Activated T-cell treated with anti-CD3 and anti-CD28 coated beads, Interleukin-2, amount 50 U/mL, for 72 hours (primary cell): ENCODE measurements around the gene PRKCH. TPM values are rescaled to one million over a fixed set of nuclear protein-coding genes. Genes with fewer than 3 reads are reported as not detected.

Experiments
- ATAC-seq, 2 donors: fragments of 150-1000 bp; cut with Tn5 transposase; replicated peaks in 1 of 2; 2 replicates each; pipeline ENCODE4 v1.10.0; 2021; ENCODE audit warnings: moderate library complexity in 2 of 2, mild to moderate bottlenecking in 1 of 2
- DNase-seq, 2 donors: peaks; one replicate each; pipeline ENCODE4 v3.0.0; 2021 to 2022; ENCODE audit warnings: mixed read lengths in 1 of 2
- H3K27ac Mint-ChIP-seq: one replicate; pipeline ENCODE4 v1.8.0; 2022; ENCODE audit warnings: mild to moderate bottlenecking, moderate library complexity, mixed read lengths
- H3K27me3 Mint-ChIP-seq: one replicate; pipeline ENCODE4 v1.8.0; 2022; ENCODE audit warnings: low read depth, mixed read lengths
- H3K36me3 Mint-ChIP-seq, 2 donors: one replicate each; pipeline ENCODE4 v1.8.0; 2022; ENCODE audit warnings: mixed read lengths in 2 of 2, mild to moderate bottlenecking in 1 of 2; ENCODE audit not compliant: insufficient read depth in 2 of 2
- H3K4me1 Mint-ChIP-seq: one replicate; pipeline ENCODE4 v1.8.0; 2022; ENCODE audit warnings: low read depth, mixed read lengths
- H3K4me3 Mint-ChIP-seq, 2 donors: one replicate each; pipeline ENCODE4 v1.8.0; 2022; ENCODE audit warnings: mild to moderate bottlenecking in 2 of 2, mixed read lengths in 2 of 2, moderate library complexity in 2 of 2
- H3K9me3 Mint-ChIP-seq, 2 donors: one replicate each; pipeline ENCODE4 v1.8.0; 2022; ENCODE audit warnings: mixed read lengths in 2 of 2
- total RNA-seq, 2 donors: library from RNA; stranded (reverse); gene quantifications; one replicate each; pipeline ENCODE4 v1.2.3, GENCODE V29; 2022

The PRKCH gene
- total RNA-seq, 2 donors from 2014 or later, result 127 to 143 TPM

DNA sequence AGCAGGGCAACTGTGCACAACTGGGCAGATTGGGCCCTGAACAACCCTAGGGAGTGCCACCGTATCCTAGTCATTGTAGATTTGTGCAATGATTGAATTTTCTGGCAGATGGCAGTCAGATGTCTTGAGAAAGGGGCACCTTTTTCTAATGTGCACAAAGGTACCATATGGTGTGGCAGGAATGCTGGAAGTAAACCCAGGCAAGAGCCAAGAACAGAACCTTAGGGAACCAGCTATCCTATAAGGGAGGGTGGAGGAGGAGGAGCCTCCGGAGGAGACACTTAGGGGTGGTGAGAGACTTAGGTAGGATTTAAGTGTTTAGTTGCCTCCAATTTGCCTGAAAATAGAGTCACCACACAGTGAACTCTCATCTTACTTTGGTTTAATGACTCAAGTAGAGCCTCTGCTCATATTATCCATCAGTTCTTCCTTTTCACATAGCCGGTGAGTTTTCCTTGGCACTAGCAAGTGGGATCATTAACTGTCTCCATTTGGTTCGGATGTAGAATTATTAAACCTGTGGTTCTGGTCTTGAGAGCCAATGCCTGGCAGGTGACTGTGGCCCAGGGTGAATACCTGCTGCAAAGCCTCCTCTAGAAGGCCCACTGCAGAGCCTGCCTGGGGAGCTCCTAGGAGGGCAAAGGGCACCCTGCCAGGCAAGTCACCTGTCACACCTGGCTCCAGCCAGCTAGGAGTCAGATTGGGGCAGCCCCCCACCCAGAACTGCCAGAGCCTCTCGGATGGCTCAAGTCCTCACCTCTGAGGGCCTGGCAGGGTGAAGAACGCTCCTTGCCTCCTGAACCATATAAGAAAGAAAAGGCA, 189.6 kb downstream of the PRKCH start:
- Mint-ChIP-seq H3K27me3 (no peaks in the 10 kb centered on the region), H3K4me3 (peak overlapping the region; percentile 48 to 73), H3K27ac (peak overlapping the region; percentile 94), H3K9me3 (no peaks in the 10 kb centered on the region), H3K36me3 (peaks cover 19 to 46% of the 10 kb centered on the region in 2 donors), H3K4me1 (peaks cover 99% of the 10 kb centered on the region)
- ATAC-seq (peak; percentile 46 to 54), DNase-seq (peak in 1 of 2 donors; percentile 38)

- H3K36me3 Mint-ChIP-seq, result peaks cover 17 to 45% of the 10 kb centered on the region in 2 donors
- no peaks in the 10 kb centered on the region for H3K27me3 Mint-ChIP-seq
- H3K4me3 Mint-ChIP-seq, result peak overlapping the region; percentile 48 to 73
Measured at GRCh38 chr14:61511558-61511948, 190.2 kb downstream of the PRKCH start.

DNA sequence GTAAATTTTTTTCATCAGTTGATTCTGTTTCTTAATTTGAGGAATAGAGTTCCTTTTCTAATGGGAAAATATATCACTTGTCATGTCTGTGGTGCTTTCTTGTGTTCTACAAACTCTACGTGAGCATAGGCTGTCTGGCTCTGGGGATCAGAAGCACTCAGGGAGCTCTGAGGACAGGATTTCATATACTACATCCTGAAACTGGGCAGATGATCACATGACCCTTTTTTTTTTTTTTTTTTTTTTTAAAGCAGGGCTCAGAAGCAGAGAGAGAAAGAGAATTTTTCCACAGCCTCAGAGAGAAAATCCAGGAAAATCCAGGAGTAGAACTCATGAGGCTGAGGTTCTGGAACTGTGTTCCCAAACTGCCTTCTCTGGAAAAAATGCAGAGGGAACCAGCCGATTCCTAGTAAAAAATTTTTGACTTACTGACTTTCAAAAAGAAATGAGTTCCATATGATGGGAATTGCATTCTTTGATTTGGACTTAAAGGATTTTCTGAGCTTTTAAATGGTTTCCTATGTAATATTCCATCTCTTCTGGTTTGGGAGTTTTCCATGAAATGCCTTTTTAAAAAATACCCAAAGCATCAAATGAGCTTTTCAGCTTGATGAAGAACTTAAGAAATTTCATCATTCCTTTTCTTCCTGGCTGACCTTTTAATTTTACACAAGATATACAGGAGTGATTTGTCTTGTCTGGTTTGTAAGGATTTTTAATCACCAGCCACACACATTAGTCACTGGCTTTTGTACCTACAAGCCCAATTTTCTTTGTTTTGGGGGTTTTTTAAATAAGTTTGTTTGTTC, 190.9 kb downstream of the PRKCH start:
- Mint-ChIP-seq H3K27me3 (no peaks in the 10 kb centered on the region), H3K4me3 (peak overlapping the region; percentile 48 to 73), H3K36me3 (peaks cover 15 to 38% of the 10 kb centered on the region in 2 donors), H3K9me3 (no peaks in the 10 kb centered on the region), H3K27ac (peak overlapping the region; percentile 94), H3K4me1 (peaks cover 99% of the 10 kb centered on the region)
- DNase-seq (no peak), ATAC-seq (peak; percentile 41 to 44)

More at GRCh38 chr14:61511558-61511948, 190.2 kb downstream of the PRKCH start:
- peaks cover 99% of the 10 kb centered on the region for H3K4me1 Mint-ChIP-seq
- peak; percentile 79 to 80 for ATAC-seq
- H3K9me3 Mint-ChIP-seq, result no peaks in the 10 kb centered on the region
- peak overlapping the region; percentile 94 for H3K27ac Mint-ChIP-seq
- DNase-seq, result peak; percentile 75 to 82

GRCh38 chr14:61513986-61514830, 192.8 kb downstream of the PRKCH start:
- Mint-ChIP-seq H3K4me1 (peaks cover 99% of the 10 kb centered on the region), H3K4me3 (no peak overlapping the region), H3K9me3 (no peaks in the 10 kb centered on the region), H3K27ac (peak overlapping the region; percentile 61), H3K27me3 (no peaks in the 10 kb centered on the region), H3K36me3 (peaks cover 12 to 30% of the 10 kb centered on the region in 2 donors)
- ATAC-seq (no peak), DNase-seq (no peak)

DNA sequence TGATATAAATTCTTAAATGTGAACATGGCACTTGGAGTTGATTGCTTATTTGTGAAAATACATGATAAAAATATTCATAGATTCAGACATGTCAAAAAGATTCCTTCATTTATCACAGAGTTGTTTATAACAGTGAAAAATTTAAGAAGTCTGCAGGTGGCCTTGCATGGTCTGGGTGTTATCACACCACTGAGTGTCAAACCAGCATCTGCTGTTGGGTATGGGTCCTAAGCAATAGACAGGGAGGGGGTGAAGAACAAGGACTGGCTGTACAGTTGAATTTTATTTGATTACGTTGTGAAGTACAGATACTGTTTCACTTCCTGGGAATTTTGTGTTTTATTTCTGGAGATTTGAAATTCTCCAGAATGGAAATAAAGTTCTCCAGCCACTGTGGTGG, 193.5 kb downstream of the PRKCH start:
- Mint-ChIP-seq H3K27ac (peak overlapping the region; percentile 90), H3K4me3 (no peak overlapping the region)

GRCh38 chr14:61515436-61516117, 194.2 kb downstream of the PRKCH start:
- peaks cover 6 to 22% of the 10 kb centered on the region in 2 donors for H3K36me3 Mint-ChIP-seq
- H3K4me1 Mint-ChIP-seq, result peaks cover 96% of the 10 kb centered on the region

More for the DNA sequence above, 193.5 kb downstream of the PRKCH start:
- DNase-seq (no peak), ATAC-seq (no peak)
- no peaks in the 10 kb centered on the region for H3K27me3 Mint-ChIP-seq
- peaks cover 8 to 24% of the 10 kb centered on the region in 2 donors for H3K36me3 Mint-ChIP-seq
- H3K4me1 Mint-ChIP-seq, result peaks cover 96% of the 10 kb centered on the region
- H3K9me3 Mint-ChIP-seq, result no peaks in the 10 kb centered on the region

GRCh38 chr14:61516118-61516743, 194.9 kb downstream of the PRKCH start:
- Mint-ChIP-seq H3K36me3 (peaks cover 6 to 22% of the 10 kb centered on the region in 2 donors), H3K4me3 (peak overlapping the region in 1 of 2 donors; percentile 56), H3K27ac (peak overlapping the region; percentile 90), H3K4me1 (peaks cover 93% of the 10 kb centered on the region), H3K9me3 (no peaks in the 10 kb centered on the region), H3K27me3 (no peaks in the 10 kb centered on the region)
- ATAC-seq (no peak), DNase-seq (no peak)

More at GRCh38 chr14:61515436-61516117, 194.2 kb downstream of the PRKCH start:
- H3K9me3 Mint-ChIP-seq, result no peaks in the 10 kb centered on the region
- no peak for DNase-seq
- no peaks in the 10 kb centered on the region for H3K27me3 Mint-ChIP-seq
- H3K27ac Mint-ChIP-seq, result peak overlapping the region; percentile 90
- peak overlapping the region in 1 of 2 donors; percentile 47 for H3K4me3 Mint-ChIP-seq
- ATAC-seq, result no peak

- peaks cover 91% of the 10 kb centered on the region for H3K4me1 Mint-ChIP-seq
- peak overlapping the region in 1 of 2 donors; percentile 56 for H3K4me3 Mint-ChIP-seq
- peaks cover 2% of the 10 kb centered on the region in 2 donors for H3K9me3 Mint-ChIP-seq
- H3K27me3 Mint-ChIP-seq, result no peaks in the 10 kb centered on the region
- peak overlapping the region; percentile 90 for H3K27ac Mint-ChIP-seq
- peaks cover 9 to 25% of the 10 kb centered on the region in 2 donors for H3K36me3 Mint-ChIP-seq
- peak in 1 of 2 donors; percentile 35 for ATAC-seq
- DNase-seq, result no peak
Measured at GRCh38 chr14:61516964-61517653, 195.7 kb downstream of the PRKCH start.

DNA sequence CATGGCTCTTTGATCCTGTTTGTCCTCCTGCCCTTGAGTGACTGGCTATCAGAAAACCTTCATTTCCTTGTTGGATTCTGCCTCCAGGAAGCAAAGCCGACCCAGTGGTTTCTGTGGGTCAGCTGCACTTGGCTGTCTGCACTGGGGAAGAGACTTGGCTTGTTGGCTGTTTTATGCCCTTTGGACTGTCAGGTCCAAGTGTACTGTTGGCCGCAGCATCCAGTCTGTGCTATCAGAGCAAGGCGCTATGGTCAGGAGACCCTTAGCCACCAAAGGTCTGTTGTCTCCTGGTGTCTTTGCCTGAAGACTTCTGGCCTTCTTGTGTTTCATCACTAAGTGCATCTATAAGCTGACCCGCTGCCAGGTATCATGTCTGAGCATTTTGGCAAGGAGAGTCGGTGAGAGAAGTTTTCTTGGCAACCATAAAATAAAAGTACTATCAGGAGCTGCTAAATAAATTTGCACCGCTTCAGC, 196.6 kb downstream of the PRKCH start:
- H3K27me3 Mint-ChIP-seq, result no peaks in the 10 kb centered on the region
- H3K36me3 Mint-ChIP-seq, result peaks cover 14 to 31% of the 10 kb centered on the region in 2 donors
- H3K4me1 Mint-ChIP-seq, result peaks cover 91% of the 10 kb centered on the region
- H3K4me3 Mint-ChIP-seq, result peak overlapping the region; percentile 69 to 79
- peak overlapping the region; percentile 90 for H3K27ac Mint-ChIP-seq
- no peak for DNase-seq
- no peak for ATAC-seq
- H3K9me3 Mint-ChIP-seq, result peaks cover 2 to 6% of the 10 kb centered on the region in 2 donors

DNA sequence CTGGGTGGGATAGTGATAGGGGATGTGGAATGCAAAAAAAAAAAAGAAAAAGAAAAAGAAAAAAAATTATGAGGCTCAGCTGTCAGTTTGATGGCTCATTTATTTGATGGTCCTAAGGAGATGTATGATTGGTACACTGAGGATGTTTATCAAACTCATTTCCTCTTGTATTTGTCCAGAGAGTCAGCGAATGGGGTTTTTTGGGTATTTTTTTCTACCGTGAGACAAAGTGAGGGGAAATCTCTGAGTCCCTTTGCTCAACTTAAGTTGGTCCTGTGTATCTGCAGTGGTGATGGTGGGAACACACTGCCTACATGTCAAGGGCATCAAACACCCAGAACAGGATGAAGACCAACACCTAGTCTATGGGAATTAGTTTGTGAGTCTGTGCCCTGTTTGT, 197.0 kb downstream of the PRKCH start:
- H3K4me1 Mint-ChIP-seq, result peaks cover 91% of the 10 kb centered on the region

DNA sequence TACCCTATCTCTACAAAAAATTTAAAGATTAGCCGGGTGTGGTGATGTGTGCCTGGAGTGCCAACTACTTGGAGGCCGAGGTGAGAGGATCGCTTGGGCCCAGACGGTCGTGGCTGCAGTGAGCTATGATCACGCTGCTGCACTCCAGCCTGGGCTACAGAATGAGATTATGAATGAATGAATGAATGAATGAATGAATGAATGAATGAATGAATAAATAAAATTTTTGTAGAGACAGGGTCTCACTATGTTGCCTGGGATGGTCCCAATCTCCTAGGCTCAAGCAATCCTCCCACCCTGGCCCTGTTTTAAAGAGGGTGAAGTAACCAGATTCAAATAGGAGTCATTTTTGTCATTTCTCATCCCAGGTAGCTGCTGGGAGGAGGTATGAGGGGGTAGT, 197.7 kb downstream of the PRKCH start:
- Mint-ChIP-seq H3K27me3 (no peaks in the 10 kb centered on the region), H3K27ac (peak overlapping the region; percentile 96), H3K9me3 (peaks cover 2 to 8% of the 10 kb centered on the region in 2 donors), H3K4me3 (peak overlapping the region; percentile 69 to 79), H3K4me1 (peaks cover 91% of the 10 kb centered on the region), H3K36me3 (peaks cover 10 to 25% of the 10 kb centered on the region in 2 donors)
- no peak for DNase-seq
- ATAC-seq, result no peak

More for the DNA sequence above, 197.0 kb downstream of the PRKCH start:
- H3K36me3 Mint-ChIP-seq, result peaks cover 13 to 31% of the 10 kb centered on the region in 2 donors
- H3K9me3 Mint-ChIP-seq, result peaks cover 2 to 8% of the 10 kb centered on the region in 2 donors
- peak; percentile 59 to 64 for ATAC-seq
- no peak for DNase-seq
- peak overlapping the region; percentile 69 to 79 for H3K4me3 Mint-ChIP-seq
- H3K27me3 Mint-ChIP-seq, result no peaks in the 10 kb centered on the region
- H3K27ac Mint-ChIP-seq, result peak overlapping the region; percentile 90
